Measurements from ENCODE around the gene HSP90AB1. TPM values are rescaled to one million over a fixed set of nuclear protein-coding genes. Genes with fewer than 3 reads are reported as not detected.

Gene HSP90AB1
- total and polyA plus RNA-seq, 11 donors = 375 to 1,040 (median 857) TPM

DNA sequence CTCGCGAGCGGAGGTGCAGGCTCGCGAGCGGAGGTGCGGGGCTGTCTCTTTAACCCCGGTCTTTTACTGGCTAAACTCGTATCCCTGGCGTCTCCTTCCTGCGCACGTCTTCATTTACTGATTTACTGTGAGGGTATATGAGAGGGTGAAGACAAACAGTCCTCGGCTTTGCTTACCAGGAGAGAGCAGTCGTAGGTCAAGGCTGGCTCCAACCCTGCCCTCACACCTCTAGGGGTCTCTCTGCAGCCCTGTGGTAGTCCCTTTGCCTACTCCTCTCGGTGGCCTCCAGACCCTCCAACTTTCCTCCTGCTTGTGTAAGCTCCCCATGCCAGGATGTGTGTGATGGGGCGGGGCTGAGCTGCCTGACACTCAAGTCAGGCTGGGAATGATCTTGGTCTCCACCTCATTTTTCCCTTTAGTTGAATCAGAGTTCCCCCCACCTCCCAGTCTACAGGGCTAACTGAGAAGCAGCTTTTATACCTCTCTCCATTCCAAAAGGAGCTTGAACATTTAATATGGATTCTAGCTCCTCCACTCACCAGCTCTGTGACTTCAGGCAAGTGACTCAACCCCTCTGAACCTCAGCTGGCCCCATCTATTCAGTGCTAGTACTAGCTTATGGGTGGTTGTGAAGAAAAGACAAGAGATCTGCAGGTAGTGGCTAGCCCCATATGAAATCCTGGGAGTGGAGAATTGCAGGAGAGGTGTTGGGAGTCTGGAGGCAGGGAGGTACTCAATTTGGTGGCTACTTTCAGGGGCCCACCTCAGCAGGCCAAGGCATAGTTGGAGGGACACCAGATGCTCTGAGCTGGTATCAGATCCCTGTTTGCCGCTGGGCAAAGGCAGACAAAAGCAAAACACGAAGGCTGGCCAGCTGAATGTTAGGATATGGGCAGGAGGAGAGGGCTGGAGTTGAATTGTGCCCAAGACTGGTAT, 22.6 kb upstream of the HSP90AB1 start:
- peak overlapping the region; percentile 54 to 99 (median 92) for H3K27ac ChIP-seq

DNA sequence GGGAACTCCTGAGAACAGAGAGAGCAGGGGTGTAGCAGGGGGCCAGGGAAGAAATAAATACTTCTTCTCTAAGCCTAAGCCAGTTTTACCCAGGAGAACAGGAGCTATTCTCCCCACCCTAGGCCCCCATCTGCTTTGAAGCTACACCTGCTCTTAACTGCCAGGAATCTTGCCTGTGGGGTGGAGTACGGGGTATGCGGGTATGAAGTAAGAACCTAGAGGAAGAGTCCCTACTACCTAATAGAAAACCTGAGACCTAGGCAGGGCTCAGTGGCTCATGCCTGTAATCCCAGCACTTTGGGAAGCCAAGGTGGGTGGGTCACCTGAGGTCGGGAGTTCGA, 22.0 kb upstream of the HSP90AB1 start:
- DNase-seq (no peak), ATAC-seq (no peak)
- 60 to 80% (median 64%) methylated on average over 4 of the region's 4 CpGs for WGBS, 4 donors
- intact Hi-C loops (cut with DNase I) = loop anchor here in 1 of 10 donors (5.0 kb wide), 1 partner anchor 48 kb away; no protein-coding TSS in a partner anchor
- Histone ChIP-seq H3K36me3 (peaks cover 0 to 13% (median 6%) of the 10 kb centered on the region in 9 donors), H3K4me3 (peak overlapping the region in 6 of 12 donors; percentile 3 to 88 (median 75)), H3K4me1 (peaks cover 9 to 97% (median 81%) of the 10 kb centered on the region in 12 donors), H3K9me3 (no peaks in the 10 kb centered on the region), H3K27ac (peak overlapping the region in 11 of 12 donors; percentile 81 to 99 (median 93)), H3K27me3 (no peaks in the 10 kb centered on the region)
- TF ChIP-seq CTCF (IDR thresholded peaks at IDR 0.05) = no peak
- TF ChIP-seq POLR2A (IDR thresholded peaks at IDR 0.05) = no peak

More for the DNA sequence above, 22.6 kb upstream of the HSP90AB1 start:
- peaks cover 9 to 94% (median 82%) of the 10 kb centered on the region in 12 donors for H3K4me1 ChIP-seq
- H3K27me3 ChIP-seq = no peaks in the 10 kb centered on the region
- H3K4me3 ChIP-seq = peak overlapping the region; percentile 39 to 88 (median 72)
- TF ChIP-seq POLR2A (IDR thresholded peaks at IDR 0.05) (no peak), CTCF (IDR thresholded peaks at IDR 0.05) (peak in 1 of 12 donors; percentile 10)
- 2 to 9% (median 7%) methylated on average over 10 to 18 of the region's 18 CpGs for WGBS, 4 donors
- ATAC-seq (no peak), DNase-seq (peak in 1 of 5 donors; percentile 61)
- H3K36me3 ChIP-seq = peaks cover 0 to 7% (median 0%) of the 10 kb centered on the region in 9 donors
- intact Hi-C loops (cut with DNase I) = loop anchor here in 1 of 10 donors (5.0 kb wide), 1 partner anchor 47 kb away; no protein-coding TSS in a partner anchor
- no peaks in the 10 kb centered on the region for H3K9me3 ChIP-seq

- no peaks in the 10 kb centered on the region for H3K27me3 ChIP-seq
- H3K9me3 ChIP-seq = no peaks in the 10 kb centered on the region
- TF ChIP-seq POLR2A (IDR thresholded peaks at IDR 0.05) = no peak
- peak overlapping the region in 6 of 12 donors; percentile 9 to 56 (median 42) for H3K4me3 ChIP-seq
- DNase-seq = no peak
- peaks cover 9 to 98% (median 78%) of the 10 kb centered on the region in 12 donors for H3K4me1 ChIP-seq
- no peak for ATAC-seq
- H3K27ac ChIP-seq = peak overlapping the region; percentile 81 to 99 (median 92)
- peaks cover 0 to 22% (median 14%) of the 10 kb centered on the region in 9 donors for H3K36me3 ChIP-seq
- WGBS, 4 donors = 45 to 64% (median 60%) methylated on average over 7 to 8 of the region's 8 CpGs
- intact Hi-C loops (cut with DNase I) = no loop called here
These were observed 21.1 kb upstream of the HSP90AB1 start for GRCh38 chr6:44225579-44226325.

DNA sequence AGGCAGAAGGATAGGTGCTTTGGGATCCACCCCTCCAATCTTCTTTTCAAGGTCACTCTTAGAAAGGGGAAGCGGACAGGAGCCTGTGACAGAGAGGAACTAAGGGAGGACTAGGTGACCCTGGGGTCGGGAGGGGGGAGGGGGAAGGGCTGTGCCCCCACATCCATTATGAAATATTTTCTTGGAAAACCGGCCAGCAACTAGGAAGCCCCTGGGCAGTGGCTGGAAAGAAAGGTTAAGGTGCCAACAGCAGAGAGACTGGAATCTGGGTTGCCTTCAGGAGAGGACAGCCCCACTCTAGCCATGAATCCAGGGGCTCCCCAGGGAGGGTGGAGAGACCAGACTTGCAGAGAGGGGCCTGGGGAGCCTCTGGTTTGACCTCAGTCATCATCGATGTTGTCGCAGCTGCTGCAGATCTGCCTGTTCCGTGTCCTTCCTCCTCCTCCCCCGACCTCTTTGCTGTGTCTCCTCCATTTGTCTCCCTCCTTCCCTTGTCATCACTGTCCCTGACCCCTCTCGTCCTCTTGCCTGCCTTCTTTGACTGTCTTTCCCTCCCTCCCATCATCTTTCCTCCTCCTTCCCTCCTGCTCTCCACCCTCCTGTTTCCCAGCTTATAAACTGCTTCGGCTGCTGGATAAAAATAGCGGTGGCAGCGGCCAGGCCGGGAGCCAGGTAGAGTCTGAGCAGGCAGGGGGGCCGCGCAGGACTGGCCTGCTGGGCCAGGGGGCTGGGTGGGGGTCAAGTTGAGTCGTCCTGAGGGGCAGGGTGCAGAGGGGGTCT, 20.3 kb upstream of the HSP90AB1 start:
- intact Hi-C loops (cut with DNase I) = no loop called here
- Histone ChIP-seq H3K9me3 (no peaks in the 10 kb centered on the region), H3K4me3 (peak overlapping the region in 11 of 12 donors; percentile 12 to 56 (median 43)), H3K36me3 (peaks cover 0 to 30% (median 21%) of the 10 kb centered on the region in 9 donors), H3K4me1 (peaks cover 9 to 98% (median 74%) of the 10 kb centered on the region in 12 donors), H3K27ac (peak overlapping the region; percentile 81 to 99 (median 92)), H3K27me3 (no peaks in the 10 kb centered on the region)
- 25 to 34% (median 29%) methylated on average over 15 of the region's 15 CpGs for WGBS, 4 donors
- TF ChIP-seq CTCF (IDR thresholded peaks at IDR 0.05) = no peak
- peak; percentile 64 to 77 (median 66) for DNase-seq
- peak; percentile 29 to 64 (median 38) for ATAC-seq

Data from heart left ventricle (tissue), 16 donors.